CD4-positive, alpha-beta T cell treated with Interleukin-6 at 100 ng/mL for 8 hours (primary cell): ENCODE measurements around the gene SLC47A2.

Experiments
- DNase-seq: peaks from one replicate; pipeline ENCODE4 v3.0.0-alpha.2; 2020; ENCODE audit warnings: mixed read lengths, low spot score

The SLC47A2 gene

GRCh38 chr17:19747159-19747719 is 30.9 kb upstream of the SLC47A2 start:
- DNase-seq, result no peak

- no peak for DNase-seq
Measured at GRCh38 chr17:19746517-19746916, 30.1 kb upstream of the SLC47A2 start.

GRCh38 chr17:19744922-19745757 is 28.8 kb upstream of the SLC47A2 start:
- peak; percentile 76 for DNase-seq

GRCh38 chr17:19744492-19744891 is 28.1 kb upstream of the SLC47A2 start:
- no peak for DNase-seq

GRCh38 chr17:19743101-19744100 is 27.0 kb upstream of the SLC47A2 start:
- DNase-seq, result no peak

GRCh38 chr17:19742495-19742894 is 26.1 kb upstream of the SLC47A2 start:
- DNase-seq, result no peak

GRCh38 chr17:19741832-19742457 is 25.6 kb upstream of the SLC47A2 start:
- DNase-seq, result no peak

- no peak for DNase-seq
Measured at GRCh38 chr17:19740933-19741332, 24.5 kb upstream of the SLC47A2 start.

GRCh38 chr17:19739241-19740201 is 23.1 kb upstream of the SLC47A2 start:
- DNase-seq, result no peak

GRCh38 chr17:19738757-19739156 is 22.4 kb upstream of the SLC47A2 start:
- no peak for DNase-seq

- DNase-seq, result no peak
Measured at GRCh38 chr17:19738073-19738449, 21.7 kb upstream of the SLC47A2 start.

- no peak for DNase-seq
Measured at GRCh38 chr17:19737305-19738072, 21.1 kb upstream of the SLC47A2 start.

- no peak for DNase-seq
Measured at GRCh38 chr17:19736071-19736470, 19.7 kb upstream of the SLC47A2 start.

GRCh38 chr17:19733953-19734526 is 17.7 kb upstream of the SLC47A2 start:
- no peak for DNase-seq

GRCh38 chr17:19731626-19732025 is 15.2 kb upstream of the SLC47A2 start:
- DNase-seq, result no peak

GRCh38 chr17:19730843-19731242 is 14.5 kb upstream of the SLC47A2 start:
- no peak for DNase-seq

GRCh38 chr17:19729900-19730299 is 13.5 kb upstream of the SLC47A2 start:
- DNase-seq, result no peak

- DNase-seq, result no peak
Measured at GRCh38 chr17:19728084-19728495, 11.7 kb upstream of the SLC47A2 start.

- no peak for DNase-seq
Measured at GRCh38 chr17:19727501-19728078, 11.2 kb upstream of the SLC47A2 start.
